HEK293 (cell line): ENCODE data around the gene YDJC.

Experiments
- CTCF ChIA-PET: fragments of 350-600 bp; formaldehyde crosslinking; extraction: SDS; loops from one replicate; lab custom pipeline; 2021; ENCODE audit warnings: antibody characterized with exemption; lab: Yijun Ruan, JAX
- POLR2A ChIA-PET: fragments of 300-600 bp; formaldehyde crosslinking; extraction: SDS; loops from one replicate; lab custom pipeline; 2020; ENCODE audit warnings: antibody characterized with exemption, inconsistent platforms; lab: Yijun Ruan, JAX
- H3K27ac ChIP-seq: fragments of 200-500 bp; sonication (Bioruptor generic); 2 replicates; pipeline ENCODE4 v1.5.1; 2014; ENCODE audit warnings: low read depth, low read length, control low read depth, inconsistent platforms; ENCODE audit errors: extremely low read depth
- H3K36me3 ChIP-seq, 2 experiments: fragments of 200-500 bp in 1 of 2; sonication (Bioruptor generic) in 1 of 2; 1 replicate in 1 of 2; 2 replicates in 1 of 2; pipeline ENCODE4 v1.5.1; 2014 to 2017; ENCODE audit warnings: inconsistent platforms in 2 of 2, low read length in 2 of 2; ENCODE audit not compliant: control insufficient read depth in 2 of 2, insufficient read depth in 1 of 2
- H3K4me1 ChIP-seq: fragments of 200-500 bp; sonication (Bioruptor generic); 2 replicates; pipeline ENCODE4 v1.5.1; 2014; ENCODE audit warnings: mild to moderate bottlenecking, low read length, inconsistent platforms; ENCODE audit not compliant: control insufficient read depth, insufficient read depth
- H3K4me3 ChIP-seq: 2 replicates; pipeline ENCODE4 v1.5.1; 2011; ENCODE audit warnings: low read depth, mild to moderate bottlenecking, control low read depth, low read length, moderate library complexity
- H3K9me3 ChIP-seq: fragments of 200-500 bp; sonication (Bioruptor generic); 2 replicates; pipeline ENCODE4 v1.5.1; 2014; ENCODE audit warnings: low read depth, low read length, inconsistent platforms; ENCODE audit not compliant: control insufficient read depth, insufficient read depth
- EGR2 ChIP-seq: fragments of 450-650 bp; formaldehyde crosslinking; IDR thresholded peaks from 2 replicates; pipeline ENCODE4 v1.5.1; 2016; ENCODE audit warnings: low read depth, missing biosample characterization, missing genetic modification characterization
- HOXD13 ChIP-seq: sonication (generic); formaldehyde crosslinking; IDR thresholded peaks from 2 replicates; pipeline ENCODE4 v1.8.0; 2022; ENCODE audit warnings: missing genetic modification reagents, borderline replicate concordance
- IKZF3 ChIP-seq: fragments of 450-650 bp; IDR thresholded peaks from 2 replicates; pipeline ENCODE4 v1.5.0; 2018; ENCODE audit warnings: missing biosample characterization, mild to moderate bottlenecking, missing genetic modification characterization, moderate library complexity
- RBAK ChIP-seq: fragments of 450-650 bp; formaldehyde crosslinking; IDR thresholded peaks from 2 replicates; pipeline ENCODE4 v1.5.1; 2016; ENCODE audit warnings: missing biosample characterization, missing genetic modification characterization
- SCRT1 ChIP-seq: fragments of 450-650 bp; formaldehyde crosslinking; IDR thresholded peaks from 2 replicates; pipeline ENCODE4 v1.5.1; 2016; ENCODE audit warnings: missing biosample characterization, missing genetic modification characterization, borderline replicate concordance
- ZBTB20 ChIP-seq: fragments of 450-650 bp; formaldehyde crosslinking; IDR thresholded peaks from 2 replicates; pipeline ENCODE4 v1.5.1; 2016; ENCODE audit warnings: missing biosample characterization, missing genetic modification characterization
- ZBTB7A ChIP-seq: fragments of 450-650 bp; formaldehyde crosslinking; IDR thresholded peaks from 2 replicates; pipeline ENCODE4 v1.5.1; 2016; ENCODE audit warnings: low read depth, missing biosample characterization, missing genetic modification characterization
- ZEB2 ChIP-seq: fragments of 450-650 bp; formaldehyde crosslinking; IDR thresholded peaks from 2 replicates; pipeline ENCODE4 v1.5.1; 2016; ENCODE audit warnings: missing biosample characterization, missing genetic modification characterization
- ZFHX2 ChIP-seq: fragments of 450-650 bp; formaldehyde crosslinking; conservative IDR thresholded peaks from 2 replicates; pipeline ENCODE4 v1.5.1; 2016; ENCODE audit warnings: missing biosample characterization, missing genetic modification characterization
- ZFP37 ChIP-seq: fragments of 450-650 bp; formaldehyde crosslinking; IDR thresholded peaks from 2 replicates; pipeline ENCODE4 v1.5.1; 2016; ENCODE audit warnings: missing biosample characterization, missing genetic modification characterization
- ZNF174 ChIP-seq: fragments of 450-650 bp; formaldehyde crosslinking; IDR thresholded peaks from 2 replicates; pipeline ENCODE4 v1.5.0; 2017; ENCODE audit warnings: missing biosample characterization, mild to moderate bottlenecking, missing genetic modification characterization
- ZNF433 ChIP-seq: fragments of 450-650 bp; formaldehyde crosslinking; IDR thresholded peaks from 2 replicates; pipeline ENCODE4 v1.5.1; 2016; ENCODE audit warnings: missing biosample characterization, missing genetic modification characterization, low read depth
- ZNF555 ChIP-seq: fragments of 450-650 bp; formaldehyde crosslinking; conservative IDR thresholded peaks from 2 replicates; pipeline ENCODE4 v1.5.1; 2017; ENCODE audit warnings: missing biosample characterization, mild to moderate bottlenecking, missing genetic modification characterization, inconsistent platforms
- ZNF561 ChIP-seq: fragments of 450-650 bp; IDR thresholded peaks from 2 replicates; pipeline ENCODE4 v1.5.1; 2018; ENCODE audit warnings: missing biosample characterization, missing genetic modification characterization, borderline replicate concordance
- ZNF624 ChIP-seq: fragments of 450-650 bp; formaldehyde crosslinking; IDR thresholded peaks from 2 replicates; pipeline ENCODE4 v1.5.1; 2017; ENCODE audit warnings: missing biosample characterization, missing genetic modification characterization
- ZNF629 ChIP-seq: fragments of 450-650 bp; formaldehyde crosslinking; IDR thresholded peaks from 2 replicates; pipeline ENCODE4 v1.5.1; 2017; ENCODE audit warnings: missing biosample characterization, missing genetic modification characterization
- TF ChIP-seq, protein P1 (sequence below): fragments of 450-650 bp; formaldehyde crosslinking; IDR thresholded peaks from 2 replicates; pipeline ENCODE4 v1.5.1; 2016; ENCODE audit warnings: missing biosample characterization, missing genetic modification characterization
- TF ChIP-seq, protein P2 (sequence below): fragments of 450-650 bp; formaldehyde crosslinking; IDR thresholded peaks from 2 replicates; pipeline ENCODE4 v1.5.1; 2016; ENCODE audit warnings: missing biosample characterization, missing genetic modification characterization
- TF ChIP-seq, protein P3 (sequence below): fragments of 450-650 bp; formaldehyde crosslinking; IDR thresholded peaks from 2 replicates; pipeline ENCODE4 v1.5.1; 2016; ENCODE audit warnings: missing biosample characterization, missing genetic modification characterization
- TF ChIP-seq, protein P4 (sequence below): fragments of 450-650 bp; formaldehyde crosslinking; IDR thresholded peaks from 2 replicates; pipeline ENCODE4 v1.5.0; 2017; ENCODE audit warnings: missing biosample characterization, missing genetic modification characterization, borderline replicate concordance
- TF ChIP-seq, protein P5 (sequence below): fragments of 450-650 bp; formaldehyde crosslinking; IDR thresholded peaks from 2 replicates; pipeline ENCODE4 v1.5.1; 2016; ENCODE audit warnings: missing biosample characterization, missing genetic modification characterization
- TF ChIP-seq, protein P6 (sequence below): fragments of 450-650 bp; formaldehyde crosslinking; conservative IDR thresholded peaks from 2 replicates; pipeline ENCODE4 v1.5.1; 2016; ENCODE audit warnings: low read depth, missing biosample characterization, missing genetic modification characterization

Gene YDJC

DNA sequence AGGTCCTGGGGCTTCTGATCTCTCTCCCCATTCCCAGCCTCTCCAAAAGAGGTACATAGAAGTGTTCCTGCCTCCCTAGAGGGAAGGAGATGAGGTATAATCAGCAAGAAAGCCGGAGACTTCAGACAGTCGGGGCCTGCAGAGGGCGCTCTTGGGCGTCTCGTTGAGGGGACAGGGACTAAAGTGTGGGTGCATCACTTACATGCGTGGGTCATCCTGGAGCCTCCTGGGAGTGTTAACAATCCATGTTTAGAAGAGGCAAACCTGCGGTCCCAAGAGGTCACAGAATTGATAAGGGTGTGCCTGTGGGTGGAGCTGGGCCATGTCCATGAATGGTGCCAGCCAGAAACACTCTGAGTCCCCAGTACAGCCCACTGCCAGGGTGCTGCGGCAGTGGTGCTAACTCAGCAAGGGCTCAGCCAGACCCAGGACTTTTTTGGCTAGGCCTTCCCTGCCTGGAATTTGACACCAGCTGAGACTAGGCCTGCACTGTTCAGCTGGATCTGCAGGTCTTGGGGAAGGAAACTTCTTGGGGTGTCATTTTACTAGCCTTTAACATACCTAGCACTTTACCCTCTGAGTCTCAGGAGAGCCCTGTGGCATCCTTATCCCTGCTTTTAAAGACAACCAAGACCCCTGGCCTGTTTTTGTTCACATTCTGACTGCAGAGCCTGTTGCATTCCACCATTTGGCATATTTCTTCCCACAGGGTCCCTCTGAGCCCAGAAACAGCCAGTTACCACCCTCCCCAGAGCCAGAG is 5.5 kb downstream of the YDJC start (continued):
- TF ChIP-seq ZEB2, result peak; percentile 50; the same call in 1 of the 2 replicates
- peak; percentile 58; the same call in 1 of the 2 replicates for TF ChIP-seq SCRT1 (tag by site-specific recombination)
- no peak for TF ChIP-seq ZNF561 (tag by site-specific recombination)
- TF ChIP-seq IKZF3 (tag by site-specific recombination), result peak; percentile 30; the same call in 1 of the 2 replicates
- 0 out of 2 replicates have a peak, but pooled peaks have one; percentile 47 for TF ChIP-seq ZFP37
- TF ChIP-seq, protein P1, sequence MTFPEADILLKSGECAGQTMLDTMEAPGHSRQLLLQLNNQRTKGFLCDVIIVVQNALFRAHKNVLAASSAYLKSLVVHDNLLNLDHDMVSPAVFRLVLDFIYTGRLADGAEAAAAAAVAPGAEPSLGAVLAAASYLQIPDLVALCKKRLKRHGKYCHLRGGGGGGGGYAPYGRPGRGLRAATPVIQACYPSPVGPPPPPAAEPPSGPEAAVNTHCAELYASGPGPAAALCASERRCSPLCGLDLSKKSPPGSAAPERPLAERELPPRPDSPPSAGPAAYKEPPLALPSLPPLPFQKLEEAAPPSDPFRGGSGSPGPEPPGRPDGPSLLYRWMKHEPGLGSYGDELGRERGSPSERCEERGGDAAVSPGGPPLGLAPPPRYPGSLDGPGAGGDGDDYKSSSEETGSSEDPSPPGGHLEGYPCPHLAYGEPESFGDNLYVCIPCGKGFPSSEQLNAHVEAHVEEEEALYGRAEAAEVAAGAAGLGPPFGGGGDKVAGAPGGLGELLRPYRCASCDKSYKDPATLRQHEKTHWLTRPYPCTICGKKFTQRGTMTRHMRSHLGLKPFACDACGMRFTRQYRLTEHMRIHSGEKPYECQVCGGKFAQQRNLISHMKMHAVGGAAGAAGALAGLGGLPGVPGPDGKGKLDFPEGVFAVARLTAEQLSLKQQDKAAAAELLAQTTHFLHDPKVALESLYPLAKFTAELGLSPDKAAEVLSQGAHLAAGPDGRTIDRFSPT (tag by site-specific recombination), result peak; percentile 69
- no peak for TF ChIP-seq ZNF555 (tag by site-specific recombination)
- peak; percentile 40; the same call in 1 of the 2 replicates for TF ChIP-seq ZNF629 (tag by site-specific recombination)
- no peak for TF ChIP-seq ZNF624 (tag by site-specific recombination)
- TF ChIP-seq ZNF433 (tag by site-specific recombination), result no peak
- no peak for TF ChIP-seq ZBTB20 (tag by site-specific recombination)
- peak; percentile 75 for TF ChIP-seq EGR2 (tag by site-specific recombination)

DNA sequence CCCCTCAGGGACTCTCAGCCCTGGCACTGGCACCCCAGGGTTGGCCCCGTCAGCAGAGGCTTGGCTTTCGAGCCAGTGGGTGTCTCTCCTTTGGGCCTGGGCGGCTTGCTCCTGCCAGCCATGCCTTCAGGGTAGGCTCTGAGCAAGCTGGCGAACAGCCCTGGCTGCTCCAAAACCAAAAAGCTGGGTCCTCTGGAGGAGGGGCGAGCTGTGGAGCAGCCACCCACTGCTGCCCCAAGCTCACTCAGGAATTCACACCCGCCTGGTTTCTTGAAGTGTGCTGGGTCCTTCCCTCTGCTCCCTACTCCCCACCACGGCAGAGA is 6.2 kb downstream of the YDJC start:
- H3K9me3 ChIP-seq, result no peaks in the 10 kb centered on the region
- no peak overlapping the region for H3K27ac ChIP-seq
- ChIA-PET POLR2A (interaction anchor here (0.6 kb wide), 1 partner anchor 20 kb away, joined by 3 read pairs; no protein-coding TSS in a partner anchor), CTCF (interaction anchor here (1.0 to 5.7 kb wide), 3 partner anchors 12 to 19 kb away, joined by 3 to 33 read pairs (median 4); partner anchors contain the start of gene SDF2L1)
- H3K4me1 ChIP-seq, result no peaks in the 10 kb centered on the region
- peaks cover 0 to 78% of the 10 kb centered on the region in 2 experiments; a peak in 2 of 3 replicates for H3K36me3 ChIP-seq
- H3K4me3 ChIP-seq, result no peak overlapping the region
- TF ChIP-seq ZFHX2 (no peak), HOXD13 (CRISPR knock-in tag) (no peak), ZNF174 (tag by site-specific recombination) (no peak), RBAK (tag by site-specific recombination) (no peak), ZBTB7A (tag by site-specific recombination) (no peak)
- TF ChIP-seq, protein P2, sequence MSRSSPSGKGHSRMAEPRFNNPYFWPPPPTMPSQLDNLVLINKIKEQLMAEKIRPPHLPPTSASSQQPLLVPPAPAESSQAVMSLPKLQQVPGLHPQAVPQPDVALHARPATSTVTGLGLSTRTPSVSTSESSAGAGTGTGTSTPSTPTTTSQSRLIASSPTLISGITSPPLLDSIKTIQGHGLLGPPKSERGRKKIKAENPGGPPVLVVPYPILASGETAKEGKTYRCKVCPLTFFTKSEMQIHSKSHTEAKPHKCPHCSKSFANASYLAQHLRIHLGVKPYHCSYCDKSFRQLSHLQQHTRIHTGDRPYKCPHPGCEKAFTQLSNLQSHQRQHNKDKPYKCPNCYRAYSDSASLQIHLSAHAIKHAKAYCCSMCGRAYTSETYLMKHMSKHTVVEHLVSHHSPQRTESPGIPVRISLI, result no peak
- TF ChIP-seq, protein P3, sequence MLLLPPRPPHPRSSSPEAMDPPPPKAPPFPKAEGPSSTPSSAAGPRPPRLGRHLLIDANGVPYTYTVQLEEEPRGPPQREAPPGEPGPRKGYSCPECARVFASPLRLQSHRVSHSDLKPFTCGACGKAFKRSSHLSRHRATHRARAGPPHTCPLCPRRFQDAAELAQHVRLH, result no peak
- TF ChIP-seq, protein P4, sequence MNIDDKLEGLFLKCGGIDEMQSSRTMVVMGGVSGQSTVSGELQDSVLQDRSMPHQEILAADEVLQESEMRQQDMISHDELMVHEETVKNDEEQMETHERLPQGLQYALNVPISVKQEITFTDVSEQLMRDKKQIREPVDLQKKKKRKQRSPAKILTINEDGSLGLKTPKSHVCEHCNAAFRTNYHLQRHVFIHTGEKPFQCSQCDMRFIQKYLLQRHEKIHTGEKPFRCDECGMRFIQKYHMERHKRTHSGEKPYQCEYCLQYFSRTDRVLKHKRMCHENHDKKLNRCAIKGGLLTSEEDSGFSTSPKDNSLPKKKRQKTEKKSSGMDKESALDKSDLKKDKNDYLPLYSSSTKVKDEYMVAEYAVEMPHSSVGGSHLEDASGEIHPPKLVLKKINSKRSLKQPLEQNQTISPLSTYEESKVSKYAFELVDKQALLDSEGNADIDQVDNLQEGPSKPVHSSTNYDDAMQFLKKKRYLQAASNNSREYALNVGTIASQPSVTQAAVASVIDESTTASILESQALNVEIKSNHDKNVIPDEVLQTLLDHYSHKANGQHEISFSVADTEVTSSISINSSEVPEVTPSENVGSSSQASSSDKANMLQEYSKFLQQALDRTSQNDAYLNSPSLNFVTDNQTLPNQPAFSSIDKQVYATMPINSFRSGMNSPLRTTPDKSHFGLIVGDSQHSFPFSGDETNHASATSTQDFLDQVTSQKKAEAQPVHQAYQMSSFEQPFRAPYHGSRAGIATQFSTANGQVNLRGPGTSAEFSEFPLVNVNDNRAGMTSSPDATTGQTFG (tag by site-specific recombination), result no peak
- TF ChIP-seq, protein P5, sequence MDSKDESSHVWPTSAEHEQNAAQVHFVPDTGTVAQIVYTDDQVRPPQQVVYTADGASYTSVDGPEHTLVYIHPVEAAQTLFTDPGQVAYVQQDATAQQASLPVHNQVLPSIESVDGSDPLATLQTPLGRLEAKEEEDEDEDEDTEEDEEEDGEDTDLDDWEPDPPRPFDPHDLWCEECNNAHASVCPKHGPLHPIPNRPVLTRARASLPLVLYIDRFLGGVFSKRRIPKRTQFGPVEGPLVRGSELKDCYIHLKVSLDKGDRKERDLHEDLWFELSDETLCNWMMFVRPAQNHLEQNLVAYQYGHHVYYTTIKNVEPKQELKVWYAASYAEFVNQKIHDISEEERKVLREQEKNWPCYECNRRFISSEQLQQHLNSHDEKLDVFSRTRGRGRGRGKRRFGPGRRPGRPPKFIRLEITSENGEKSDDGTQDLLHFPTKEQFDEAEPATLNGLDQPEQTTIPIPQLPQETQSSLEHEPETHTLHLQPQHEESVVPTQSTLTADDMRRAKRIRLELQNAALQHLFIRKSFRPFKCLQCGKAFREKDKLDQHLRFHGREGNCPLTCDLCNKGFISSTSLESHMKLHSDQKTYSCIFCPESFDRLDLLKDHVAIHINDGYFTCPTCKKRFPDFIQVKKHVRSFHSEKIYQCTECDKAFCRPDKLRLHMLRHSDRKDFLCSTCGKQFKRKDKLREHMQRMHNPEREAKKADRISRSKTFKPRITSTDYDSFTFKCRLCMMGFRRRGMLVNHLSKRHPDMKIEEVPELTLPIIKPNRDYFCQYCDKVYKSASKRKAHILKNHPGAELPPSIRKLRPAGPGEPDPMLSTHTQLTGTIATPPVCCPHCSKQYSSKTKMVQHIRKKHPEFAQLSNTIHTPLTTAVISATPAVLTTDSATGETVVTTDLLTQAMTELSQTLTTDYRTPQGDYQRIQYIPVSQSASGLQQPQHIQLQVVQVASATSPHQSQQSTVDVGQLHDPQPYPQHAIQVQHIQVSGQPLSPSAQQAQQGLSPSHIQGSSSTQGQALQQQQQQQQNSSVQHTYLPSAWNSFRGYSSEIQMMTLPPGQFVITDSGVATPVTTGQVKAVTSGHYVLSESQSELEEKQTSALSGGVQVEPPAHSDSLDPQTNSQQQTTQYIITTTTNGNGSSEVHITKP (tag by site-specific recombination), result no peak
- TF ChIP-seq, protein P6, sequence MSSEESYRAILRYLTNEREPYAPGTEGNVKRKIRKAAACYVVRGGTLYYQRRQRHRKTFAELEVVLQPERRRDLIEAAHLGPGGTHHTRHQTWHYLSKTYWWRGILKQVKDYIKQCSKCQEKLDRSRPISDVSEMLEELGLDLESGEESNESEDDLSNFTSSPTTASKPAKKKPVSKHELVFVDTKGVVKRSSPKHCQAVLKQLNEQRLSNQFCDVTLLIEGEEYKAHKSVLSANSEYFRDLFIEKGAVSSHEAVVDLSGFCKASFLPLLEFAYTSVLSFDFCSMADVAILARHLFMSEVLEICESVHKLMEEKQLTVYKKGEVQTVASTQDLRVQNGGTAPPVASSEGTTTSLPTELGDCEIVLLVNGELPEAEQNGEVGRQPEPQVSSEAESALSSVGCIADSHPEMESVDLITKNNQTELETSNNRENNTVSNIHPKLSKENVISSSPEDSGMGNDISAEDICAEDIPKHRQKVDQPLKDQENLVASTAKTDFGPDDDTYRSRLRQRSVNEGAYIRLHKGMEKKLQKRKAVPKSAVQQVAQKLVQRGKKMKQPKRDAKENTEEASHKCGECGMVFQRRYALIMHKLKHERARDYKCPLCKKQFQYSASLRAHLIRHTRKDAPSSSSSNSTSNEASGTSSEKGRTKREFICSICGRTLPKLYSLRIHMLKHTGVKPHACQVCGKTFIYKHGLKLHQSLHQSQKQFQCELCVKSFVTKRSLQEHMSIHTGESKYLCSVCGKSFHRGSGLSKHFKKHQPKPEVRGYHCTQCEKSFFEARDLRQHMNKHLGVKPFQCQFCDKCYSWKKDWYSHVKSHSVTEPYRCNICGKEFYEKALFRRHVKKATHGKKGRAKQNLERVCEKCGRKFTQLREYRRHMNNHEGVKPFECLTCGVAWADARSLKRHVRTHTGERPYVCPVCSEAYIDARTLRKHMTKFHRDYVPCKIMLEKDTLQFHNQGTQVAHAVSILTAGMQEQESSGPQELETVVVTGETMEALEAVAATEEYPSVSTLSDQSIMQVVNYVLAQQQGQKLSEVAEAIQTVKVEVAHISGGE (tag by site-specific recombination), result no peak
